Prostate gland (tissue), 2 donors: ENCODE results near the gene MRPS27. TPM values are rescaled to one million over a fixed set of nuclear protein-coding genes. Genes with fewer than 3 reads are reported as not detected.

Experiments used
- DNase-seq: peaks from one replicate; pipeline ENCODE4 v3.0.0-alpha.2; 2019; ENCODE audit warnings: low spot score
- H3K27ac ChIP-seq, 2 donors: fragments of 200-600 bp; sonication (generic); 2 replicates each; pipeline ENCODE4 v1.5.1; 2017 to 2019
- H3K27me3 ChIP-seq: fragments of 200-600 bp; sonication (generic); replicated peaks from 2 replicates; pipeline ENCODE4 v1.5.1; 2019; ENCODE audit not compliant: insufficient read depth
- H3K36me3 ChIP-seq, 2 donors: fragments of 200-600 bp; sonication (generic); 1 replicate in 1 of 2; 2 replicates in 1 of 2; pipeline versions ENCODE4 v1.5.1 to v1.8.1; 2017 to 2019
- H3K4me1 ChIP-seq: fragments of 200-600 bp; sonication (generic); replicated peaks from 2 replicates; pipeline ENCODE4 v1.5.1; 2019
- H3K4me3 ChIP-seq, 2 donors: fragments of 200-600 bp; sonication (generic); 2 replicates each; pipeline ENCODE4 v1.5.1; 2017 to 2019
- H3K9me3 ChIP-seq: fragments of 200-600 bp; sonication (generic); 2 replicates; pipeline ENCODE4 v1.5.1; 2017
- POLR2A ChIP-seq: fragments of 450-650 bp; IDR thresholded peaks from one replicate; pipeline ENCODE4 v1.6.1; 2016; ENCODE audit warnings: antibody characterized with exemption, mild to moderate bottlenecking
- POLR2AphosphoS5 ChIP-seq: sonication (generic); formaldehyde crosslinking; IDR thresholded peaks from one replicate; pipeline ENCODE4 v1.6.1; 2017; ENCODE audit warnings: antibody characterized with exemption
- WGBS: methylation state at CpG from one replicate; pipeline ENCODE4 v1.1.5; 2018; 5-methylcytosine and 5-hydroxymethylcytosine counted together
- intact Hi-C: fragments of 100-400 bp; cut with DNase I; formaldehyde crosslinking; loops from one replicate; pipeline ENCODE4 v1.14.2; 2022
- total RNA-seq, 2 donors: library from RNA; depleted of rRNA; stranded (reverse); fragments of >200 nt; gene quantifications; one replicate each; pipeline ENCODE4 v1.1.0, GENCODE V29; 2016
- TF ChIP-seq, protein P1 (sequence below), 4 experiments: fragments of 200-600 bp in 2 of 4; fragments of 450-650 bp in 2 of 4; sonication (generic) in 2 of 4; IDR thresholded peaks; 1 replicate in 3 of 4; 2 replicates in 1 of 4; pipeline ENCODE4 v1.5.1; 2016 to 2019; ENCODE audit warnings: antibody characterized with exemption in 4 of 4, mild to moderate bottlenecking in 2 of 4, moderate library complexity in 2 of 4

The MRPS27 gene
- total RNA-seq, 2 donors from 2014 or later = 43.3 to 51.1 TPM

DNA sequence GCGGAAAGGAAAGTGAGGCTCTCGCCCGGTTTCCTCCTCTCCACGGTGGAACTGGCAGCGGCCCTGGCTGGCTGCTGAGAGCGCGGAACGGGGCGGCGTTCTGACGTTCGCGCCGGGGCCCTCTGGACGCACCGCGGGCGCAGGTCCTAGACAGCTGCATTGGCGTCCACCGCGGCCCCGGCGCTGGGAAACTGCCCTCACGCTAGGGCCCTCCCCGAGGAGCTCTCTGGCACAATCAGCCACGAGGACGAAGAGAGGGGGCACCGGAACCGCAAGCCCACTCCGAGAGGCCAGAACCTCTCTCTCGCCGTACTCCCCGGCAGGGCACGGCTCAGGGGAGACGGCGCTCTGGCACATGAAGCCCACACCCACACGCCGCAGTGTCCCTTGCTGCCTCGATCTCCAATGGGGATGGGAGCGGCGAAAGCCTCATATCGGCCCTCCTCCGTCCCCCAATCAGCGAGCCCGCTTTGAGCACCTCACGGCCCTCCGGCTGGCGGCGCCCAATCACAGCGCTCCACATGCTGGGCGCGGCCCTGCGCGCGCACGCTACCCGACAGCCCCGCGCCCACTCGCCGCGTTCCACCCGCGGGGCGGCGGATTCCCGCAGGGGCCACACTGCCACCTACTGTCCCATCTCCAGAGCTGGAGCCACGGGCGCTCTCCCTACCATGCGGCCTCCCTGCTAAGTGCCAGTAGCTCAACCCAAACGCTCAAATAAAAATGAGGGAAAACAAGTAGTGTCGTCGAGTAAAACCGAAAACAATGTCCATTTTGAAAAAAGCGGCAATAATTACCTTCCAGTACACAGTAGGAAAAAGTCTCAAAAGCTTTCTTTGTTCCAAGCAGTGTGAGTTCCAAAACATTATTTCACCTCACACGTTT, 11.8 kb downstream of the MRPS27 start:
- TF ChIP-seq POLR2AphosphoS5 = peak; percentile 95
- peak; percentile 97 for TF ChIP-seq POLR2A
- TF ChIP-seq, protein P1, sequence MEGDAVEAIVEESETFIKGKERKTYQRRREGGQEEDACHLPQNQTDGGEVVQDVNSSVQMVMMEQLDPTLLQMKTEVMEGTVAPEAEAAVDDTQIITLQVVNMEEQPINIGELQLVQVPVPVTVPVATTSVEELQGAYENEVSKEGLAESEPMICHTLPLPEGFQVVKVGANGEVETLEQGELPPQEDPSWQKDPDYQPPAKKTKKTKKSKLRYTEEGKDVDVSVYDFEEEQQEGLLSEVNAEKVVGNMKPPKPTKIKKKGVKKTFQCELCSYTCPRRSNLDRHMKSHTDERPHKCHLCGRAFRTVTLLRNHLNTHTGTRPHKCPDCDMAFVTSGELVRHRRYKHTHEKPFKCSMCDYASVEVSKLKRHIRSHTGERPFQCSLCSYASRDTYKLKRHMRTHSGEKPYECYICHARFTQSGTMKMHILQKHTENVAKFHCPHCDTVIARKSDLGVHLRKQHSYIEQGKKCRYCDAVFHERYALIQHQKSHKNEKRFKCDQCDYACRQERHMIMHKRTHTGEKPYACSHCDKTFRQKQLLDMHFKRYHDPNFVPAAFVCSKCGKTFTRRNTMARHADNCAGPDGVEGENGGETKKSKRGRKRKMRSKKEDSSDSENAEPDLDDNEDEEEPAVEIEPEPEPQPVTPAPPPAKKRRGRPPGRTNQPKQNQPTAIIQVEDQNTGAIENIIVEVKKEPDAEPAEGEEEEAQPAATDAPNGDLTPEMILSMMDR (IDR thresholded peaks at IDR 0.05) = peak; percentile 91 to 99 (median 97)
- H3K4me3 ChIP-seq = peak overlapping the region; percentile 60 to 65
- DNase-seq = peak; percentile 98
- intact Hi-C loops = loop anchor here (1.0 to 10.0 kb wide), 6 partner anchors 63 to 525 kb away; partner anchors contain the start of gene MAP1B
- H3K36me3 ChIP-seq = no peaks in the 10 kb centered on the region
- no peaks in the 10 kb centered on the region for H3K27me3 ChIP-seq
- H3K27ac ChIP-seq = peak overlapping the region; percentile 92 to 94
- H3K9me3 ChIP-seq = no peaks in the 10 kb centered on the region
- under 1% methylated on average over 72 of the region's 76 CpGs for WGBS
- no peaks in the 10 kb centered on the region for H3K4me1 ChIP-seq

DNA sequence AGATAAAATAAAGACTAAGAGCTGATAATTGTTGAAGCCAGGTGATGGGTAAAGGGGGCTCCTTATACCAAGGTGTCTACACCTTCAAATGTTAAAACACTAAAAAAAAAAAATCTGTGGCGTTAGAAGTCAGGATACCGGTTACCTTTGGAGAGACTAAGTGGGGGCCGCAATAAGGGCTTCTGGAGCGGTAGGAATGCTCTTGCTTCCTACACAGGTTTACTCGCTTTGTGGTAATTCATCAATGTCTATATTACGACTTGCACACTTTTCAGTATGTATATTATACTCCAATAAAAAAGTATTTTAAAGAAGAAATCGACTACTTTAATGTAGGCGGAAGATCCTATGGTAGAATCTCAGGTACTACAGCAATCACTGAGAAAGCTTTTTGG, 12.5 kb downstream of the MRPS27 start:
- Histone ChIP-seq H3K27ac (peak overlapping the region; percentile 92 to 94), H3K4me3 (peak overlapping the region; percentile 60 to 65), H3K4me1 (no peaks in the 10 kb centered on the region), H3K27me3 (no peaks in the 10 kb centered on the region), H3K9me3 (no peaks in the 10 kb centered on the region), H3K36me3 (no peaks in the 10 kb centered on the region)
- DNase-seq = no peak
- intact Hi-C loops = loop anchor here (5.0 to 10.0 kb wide), 5 partner anchors 63 to 353 kb away; partner anchors contain the start of gene MAP1B
- WGBS = 1% methylated on average over 8 of the region's 8 CpGs
- TF ChIP-seq POLR2A = no peak
- TF ChIP-seq POLR2AphosphoS5 = no peak
- TF ChIP-seq, protein P1 (IDR thresholded peaks at IDR 0.05) = no peak

DNA sequence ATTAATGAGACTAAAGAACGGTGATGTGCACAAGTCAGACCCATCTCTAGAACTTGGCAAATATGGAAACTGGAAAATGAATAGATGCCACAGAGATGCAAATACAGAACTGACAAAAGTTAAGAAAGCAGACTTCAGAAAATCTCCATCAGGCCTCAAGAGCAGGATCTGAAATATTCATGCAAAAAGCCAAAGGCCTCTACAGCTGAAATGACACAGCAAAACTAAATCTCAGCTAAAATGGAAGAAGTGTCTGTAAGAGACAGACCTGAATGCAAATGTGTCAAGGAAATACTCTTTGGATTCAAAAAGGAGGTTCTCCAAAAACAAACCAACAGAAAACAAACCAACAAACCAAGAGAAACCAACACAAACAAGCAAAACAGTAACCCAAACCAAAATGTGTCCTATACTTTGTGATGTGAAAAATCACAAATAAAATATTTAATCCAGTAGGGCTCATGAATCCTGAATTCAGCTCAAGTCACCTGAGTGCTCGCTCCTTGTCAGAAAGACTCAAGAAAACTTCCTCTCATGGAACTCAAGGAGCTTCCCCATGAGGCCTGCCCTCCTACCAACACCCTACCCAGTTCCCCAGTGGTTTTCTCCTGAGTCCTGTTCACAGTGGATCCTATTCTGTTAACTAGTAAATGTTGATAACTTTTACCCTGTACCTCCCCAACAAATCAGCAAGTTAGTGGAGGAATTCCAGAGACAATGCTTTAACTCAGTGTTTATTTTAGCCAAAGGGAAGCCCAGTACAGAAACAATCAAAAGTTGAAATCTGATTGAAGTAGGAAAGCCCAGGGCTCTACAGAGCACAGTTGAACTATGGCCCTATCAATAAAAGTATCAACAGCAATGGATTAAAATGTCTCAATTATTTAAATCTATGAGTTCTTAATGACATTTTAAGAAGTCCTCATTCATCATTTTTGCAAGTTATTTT, 14.6 kb downstream of the MRPS27 start:
- Histone ChIP-seq H3K4me3 (no peak overlapping the region), H3K4me1 (no peaks in the 10 kb centered on the region), H3K9me3 (no peaks in the 10 kb centered on the region), H3K36me3 (no peaks in the 10 kb centered on the region), H3K27ac (peak overlapping the region; percentile 5 to 25), H3K27me3 (no peaks in the 10 kb centered on the region)
- 89% methylated on average over 2 of the region's 2 CpGs for WGBS
- intact Hi-C loops = loop anchor here (5.0 to 10.0 kb wide), 5 partner anchors 61 to 351 kb away; partner anchors contain the start of gene MAP1B
- TF ChIP-seq, protein P1 (IDR thresholded peaks at IDR 0.05) = no peak
- no peak for TF ChIP-seq POLR2AphosphoS5
- no peak for TF ChIP-seq POLR2A
- no peak for DNase-seq

- DNase-seq = no peak
- Histone ChIP-seq H3K4me3 (no peak overlapping the region), H3K27ac (no peak overlapping the region), H3K27me3 (no peaks in the 10 kb centered on the region), H3K4me1 (no peaks in the 10 kb centered on the region), H3K9me3 (no peaks in the 10 kb centered on the region), H3K36me3 (no peaks in the 10 kb centered on the region)
- TF ChIP-seq POLR2A (no peak), POLR2AphosphoS5 (no peak)
- TF ChIP-seq, protein P1 (IDR thresholded peaks at IDR 0.05) = no peak
- WGBS = 68% methylated on average over 3 of the region's 3 CpGs
- intact Hi-C loops = loop anchor here (5.0 to 10.0 kb wide), 4 partner anchors 57 to 460 kb away; no protein-coding TSS in a partner anchor
Observed at GRCh38 chr5:72302171-72302570, 17.9 kb downstream of the MRPS27 start.
